NCI-H748 (cell line): ENCODE data around the gene CIT.
A peak's percentile ranks its signal among the peaks of the same experiment; 100 is the strongest.
"Not testable (repeated sequence)": the region's sequence is repeated elsewhere in the genome, so short reads cannot be mapped to it uniquely, and the experiment has no call there.

ENCODE experiments used
- DNase-seq: peaks from one replicate; lab custom pipeline; 2025; ENCODE audit not compliant: unreplicated experiment; lab: John Stamatoyannopoulos, UW

The CIT gene, protein sequence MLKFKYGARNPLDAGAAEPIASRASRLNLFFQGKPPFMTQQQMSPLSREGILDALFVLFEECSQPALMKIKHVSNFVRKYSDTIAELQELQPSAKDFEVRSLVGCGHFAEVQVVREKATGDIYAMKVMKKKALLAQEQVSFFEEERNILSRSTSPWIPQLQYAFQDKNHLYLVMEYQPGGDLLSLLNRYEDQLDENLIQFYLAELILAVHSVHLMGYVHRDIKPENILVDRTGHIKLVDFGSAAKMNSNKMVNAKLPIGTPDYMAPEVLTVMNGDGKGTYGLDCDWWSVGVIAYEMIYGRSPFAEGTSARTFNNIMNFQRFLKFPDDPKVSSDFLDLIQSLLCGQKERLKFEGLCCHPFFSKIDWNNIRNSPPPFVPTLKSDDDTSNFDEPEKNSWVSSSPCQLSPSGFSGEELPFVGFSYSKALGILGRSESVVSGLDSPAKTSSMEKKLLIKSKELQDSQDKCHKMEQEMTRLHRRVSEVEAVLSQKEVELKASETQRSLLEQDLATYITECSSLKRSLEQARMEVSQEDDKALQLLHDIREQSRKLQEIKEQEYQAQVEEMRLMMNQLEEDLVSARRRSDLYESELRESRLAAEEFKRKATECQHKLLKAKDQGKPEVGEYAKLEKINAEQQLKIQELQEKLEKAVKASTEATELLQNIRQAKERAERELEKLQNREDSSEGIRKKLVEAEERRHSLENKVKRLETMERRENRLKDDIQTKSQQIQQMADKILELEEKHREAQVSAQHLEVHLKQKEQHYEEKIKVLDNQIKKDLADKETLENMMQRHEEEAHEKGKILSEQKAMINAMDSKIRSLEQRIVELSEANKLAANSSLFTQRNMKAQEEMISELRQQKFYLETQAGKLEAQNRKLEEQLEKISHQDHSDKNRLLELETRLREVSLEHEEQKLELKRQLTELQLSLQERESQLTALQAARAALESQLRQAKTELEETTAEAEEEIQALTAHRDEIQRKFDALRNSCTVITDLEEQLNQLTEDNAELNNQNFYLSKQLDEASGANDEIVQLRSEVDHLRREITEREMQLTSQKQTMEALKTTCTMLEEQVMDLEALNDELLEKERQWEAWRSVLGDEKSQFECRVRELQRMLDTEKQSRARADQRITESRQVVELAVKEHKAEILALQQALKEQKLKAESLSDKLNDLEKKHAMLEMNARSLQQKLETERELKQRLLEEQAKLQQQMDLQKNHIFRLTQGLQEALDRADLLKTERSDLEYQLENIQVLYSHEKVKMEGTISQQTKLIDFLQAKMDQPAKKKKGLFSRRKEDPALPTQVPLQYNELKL (N-terminal part only)

DNA sequence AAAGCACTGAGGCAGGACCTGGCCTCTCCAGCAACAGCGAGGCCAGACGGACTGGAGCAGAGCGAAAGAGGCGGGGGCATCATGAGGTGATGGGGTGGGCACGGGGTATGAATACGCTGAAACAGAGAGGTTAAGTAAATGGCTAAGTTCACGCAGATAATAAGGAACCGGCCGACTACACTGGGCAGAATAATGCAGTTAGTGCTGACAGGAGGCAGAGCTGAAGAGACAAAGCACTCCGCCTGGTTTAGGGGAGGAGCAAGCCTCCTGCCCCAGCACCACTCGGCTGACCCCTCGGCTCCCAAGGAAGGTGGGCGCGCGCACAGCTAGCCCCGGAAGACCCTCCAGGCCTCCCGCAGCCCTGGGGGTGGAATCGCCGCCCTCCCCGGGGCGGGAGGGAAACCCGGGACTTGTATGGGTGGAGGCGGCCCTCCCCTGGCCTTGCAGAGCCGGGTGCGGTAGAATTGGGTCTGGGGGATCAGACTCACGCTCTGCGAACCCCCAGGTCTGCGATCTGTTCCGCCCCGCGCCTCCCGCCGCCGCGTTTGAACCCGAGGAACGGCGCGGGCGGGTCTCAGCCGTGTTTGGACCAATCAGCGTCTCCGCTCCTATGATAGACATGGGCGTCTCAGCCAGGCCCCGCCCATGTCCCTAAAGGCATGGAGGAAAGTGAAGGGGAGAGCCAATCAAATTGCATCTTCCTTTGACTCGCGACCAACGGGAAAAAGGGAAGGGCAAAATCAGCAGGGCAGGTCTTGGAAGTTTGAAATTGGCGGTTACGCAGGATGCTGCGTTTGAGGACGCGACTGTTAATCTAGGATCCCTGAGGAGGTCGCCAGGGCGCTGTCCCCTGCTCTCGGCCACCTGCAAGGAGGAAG, at the start of gene CIT:
Gene CIT (minus strand): TSS at position 560 of the 878 bp plus-strand sequence. CDS start 1,152 bp downstream, outside the sequence.
- DNase-seq: peak; percentile 98

DNA sequence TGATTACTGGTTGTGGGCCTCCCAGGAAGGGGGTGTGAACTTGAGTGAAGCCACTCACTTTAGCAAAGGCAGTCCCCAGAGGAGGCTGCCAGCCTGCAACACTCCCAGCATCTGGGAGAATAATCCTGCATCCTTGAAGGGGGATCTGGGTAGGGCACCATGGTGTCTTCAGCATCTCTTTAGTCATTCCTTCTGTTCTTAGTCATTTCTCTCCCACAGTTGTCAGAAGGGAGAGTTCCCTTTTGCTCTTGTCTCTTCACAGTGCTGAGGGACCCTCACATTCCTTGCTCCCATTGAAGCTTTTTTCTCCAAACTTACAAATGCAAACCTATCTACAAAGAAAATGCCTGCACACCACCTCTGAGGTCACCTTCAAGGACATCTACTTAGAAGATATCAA, 48.1 kb upstream of the CIT start:
- DNase-seq: no peak

DNA sequence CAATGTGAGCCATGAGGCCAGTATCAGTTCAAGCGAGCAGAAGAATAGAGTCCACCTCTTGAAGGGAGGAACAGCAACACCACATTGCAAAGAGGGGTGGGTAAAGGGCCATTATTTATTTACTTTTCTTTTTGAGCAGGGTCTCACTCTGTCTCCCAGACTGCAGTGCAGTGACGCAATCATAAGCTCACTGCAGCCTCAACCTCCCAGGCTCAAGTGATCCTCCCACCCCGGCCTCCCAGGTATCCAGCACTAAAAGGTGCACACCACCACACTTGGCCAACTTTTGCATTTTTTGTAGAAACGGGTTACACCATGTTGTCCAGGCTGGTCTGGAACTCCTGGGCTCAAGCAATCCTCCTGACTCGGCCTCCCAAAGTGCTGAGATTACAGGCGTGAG, 42.9 kb upstream of the CIT start:
- no peak for DNase-seq

DNA sequence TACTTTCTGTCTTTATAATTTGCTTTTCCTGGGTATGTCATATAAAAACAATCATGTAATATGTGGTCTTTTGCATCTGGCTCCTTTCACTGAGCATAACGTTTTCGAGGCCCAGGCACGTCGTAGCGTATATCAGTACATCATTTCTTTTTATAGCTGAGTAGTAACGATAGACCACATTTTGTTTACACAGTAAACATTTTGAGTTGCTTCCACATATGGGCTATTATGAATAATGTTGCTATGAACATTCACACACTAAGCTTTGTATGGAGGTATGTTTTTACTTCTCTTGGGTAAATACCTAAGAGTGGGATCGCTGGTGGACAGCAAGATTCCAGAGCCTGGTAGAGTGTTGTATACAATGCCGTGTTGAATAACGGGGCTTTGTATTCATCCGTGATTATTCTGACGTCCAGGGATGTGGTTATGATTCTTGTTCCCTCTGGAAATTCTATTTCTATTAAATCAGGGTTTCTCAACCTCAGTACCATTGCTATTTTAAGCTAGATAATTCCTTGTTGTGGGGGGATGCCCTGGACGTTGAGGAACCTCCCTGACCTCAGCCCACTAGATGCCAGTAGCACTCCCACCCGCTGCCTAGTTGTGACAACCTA, 38.9 kb upstream of the CIT start:
- DNase-seq: no peak

DNA sequence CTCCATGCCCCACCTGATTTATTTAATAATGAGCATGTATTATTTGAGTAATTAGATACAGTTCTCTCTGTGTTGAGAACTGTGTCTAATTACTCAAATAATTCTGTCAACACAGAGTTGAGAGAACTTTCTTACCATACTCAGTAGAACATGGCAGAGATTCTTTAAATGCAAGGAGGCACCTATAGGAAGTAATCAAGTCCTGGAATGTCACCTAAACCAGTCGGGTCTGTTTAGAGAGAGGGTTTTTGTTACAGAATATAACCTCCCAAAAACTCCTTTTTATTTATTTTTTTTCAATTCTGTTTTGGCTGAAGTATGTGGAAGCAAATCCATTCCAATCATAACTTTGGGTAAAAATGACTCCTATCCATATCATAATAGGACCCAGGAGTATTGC, 37.5 kb upstream of the CIT start:
- no peak for DNase-seq

DNA sequence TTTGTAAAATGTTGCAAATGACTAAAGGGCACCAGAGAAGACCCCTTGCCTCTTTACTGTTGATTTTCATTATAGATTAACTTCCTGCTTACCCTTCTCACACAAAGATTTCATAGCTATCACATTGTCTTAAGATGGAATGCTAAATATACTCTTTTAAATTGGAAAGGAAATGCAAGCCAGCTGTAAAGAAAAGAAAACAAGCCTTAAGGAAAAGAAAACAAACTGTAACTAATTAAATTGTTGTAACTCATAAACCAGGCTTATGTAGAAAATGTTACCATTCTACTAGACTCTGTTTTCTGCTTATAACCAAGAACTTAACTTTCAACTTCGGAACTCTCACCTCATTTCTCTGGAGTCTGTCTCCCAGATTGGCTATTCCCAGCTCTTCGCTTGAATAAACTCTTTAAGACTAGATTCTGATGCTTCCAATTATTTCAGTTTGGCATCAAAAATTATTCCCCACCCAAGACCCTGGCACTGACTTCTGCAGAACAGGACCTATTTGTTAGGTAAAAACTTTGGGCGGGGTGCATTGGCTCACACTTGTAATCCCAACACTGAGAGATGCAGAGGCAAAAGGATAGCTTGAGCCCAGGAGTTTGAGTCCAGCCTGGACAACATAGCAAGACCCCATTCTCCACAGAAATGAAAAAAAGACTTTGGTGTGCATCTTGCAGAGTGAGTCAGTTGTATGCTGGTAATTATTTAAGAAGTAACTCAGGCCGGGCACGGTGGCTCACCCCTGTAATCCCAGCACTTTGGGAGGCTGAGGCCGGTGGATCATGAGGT, 36.6 kb upstream of the CIT start:
- no peak for DNase-seq

- no peak for DNase-seq
These were observed 34.1 kb upstream of the CIT start for GRCh38 chr12:119911182-119911581.

- no peak for DNase-seq
These were observed 33.5 kb upstream of the CIT start for GRCh38 chr12:119910586-119910985.

DNA sequence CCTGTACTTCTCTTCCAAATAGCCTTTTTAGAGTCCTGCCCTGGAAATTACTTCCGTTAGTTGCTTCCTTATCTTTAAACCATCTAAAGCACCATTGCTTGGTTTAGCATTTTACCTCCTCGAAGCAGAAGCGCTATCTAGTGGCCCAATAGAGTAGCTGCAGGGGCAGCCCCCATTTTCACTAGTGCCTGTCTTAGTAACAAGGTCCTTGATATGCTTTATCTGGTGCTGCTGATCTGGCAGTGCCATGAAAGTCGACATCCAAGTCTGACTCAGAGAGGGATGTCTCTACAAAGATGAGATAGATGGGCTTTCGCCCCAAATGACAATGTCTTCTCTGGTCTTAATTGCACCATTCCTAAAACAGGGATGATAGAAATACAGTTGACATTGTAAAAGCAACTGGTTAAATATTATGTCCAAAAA, 25.0 kb upstream of the CIT start:
- peak; percentile 80 for DNase-seq

DNA sequence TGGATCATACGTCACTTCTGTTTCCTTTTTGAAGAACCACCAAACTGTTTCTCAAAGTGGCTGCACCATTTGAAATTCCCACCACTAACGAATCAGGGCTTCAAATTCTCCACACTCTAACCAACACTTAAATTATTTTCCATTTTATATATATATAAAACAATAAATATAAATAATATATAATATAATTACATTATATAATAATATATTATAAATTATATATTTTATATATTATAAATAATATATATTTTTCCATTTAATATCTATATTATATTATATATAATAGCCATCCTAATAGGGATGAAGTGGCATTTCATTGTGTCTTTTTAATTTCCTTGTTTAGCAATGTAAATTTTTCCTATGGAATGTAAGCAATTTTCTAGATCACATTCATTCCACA, 24.6 kb upstream of the CIT start:
- DNase-seq: no peak

GRCh38 chr12:119894916-119895315, 17.8 kb upstream of the CIT start:
- DNase-seq: no peak

DNA sequence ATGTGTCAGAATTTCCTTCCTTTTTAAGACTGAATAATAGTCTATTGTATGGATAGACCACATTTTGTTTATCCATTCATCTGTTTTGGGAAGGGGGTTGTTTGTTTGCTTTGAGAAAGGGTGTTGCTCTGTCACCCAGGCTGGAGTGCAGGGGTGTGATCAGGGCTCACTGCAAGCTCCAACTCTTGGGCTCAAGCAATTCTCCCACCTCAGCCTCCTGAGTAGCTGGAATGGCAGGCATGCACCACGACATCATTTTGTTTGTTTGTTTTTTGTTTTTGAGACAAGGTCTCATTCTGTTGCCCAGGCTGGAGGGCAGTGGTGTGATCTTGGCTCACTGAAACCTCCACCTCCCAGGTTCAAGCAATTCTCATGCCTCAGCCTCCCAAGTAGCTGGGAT, 15.5 kb upstream of the CIT start:
- not testable (repeated sequence) for DNase-seq

- DNase-seq: peak; percentile 84
These were observed 8.4 kb upstream of the CIT start for GRCh38 chr12:119885549-119885948.

DNA sequence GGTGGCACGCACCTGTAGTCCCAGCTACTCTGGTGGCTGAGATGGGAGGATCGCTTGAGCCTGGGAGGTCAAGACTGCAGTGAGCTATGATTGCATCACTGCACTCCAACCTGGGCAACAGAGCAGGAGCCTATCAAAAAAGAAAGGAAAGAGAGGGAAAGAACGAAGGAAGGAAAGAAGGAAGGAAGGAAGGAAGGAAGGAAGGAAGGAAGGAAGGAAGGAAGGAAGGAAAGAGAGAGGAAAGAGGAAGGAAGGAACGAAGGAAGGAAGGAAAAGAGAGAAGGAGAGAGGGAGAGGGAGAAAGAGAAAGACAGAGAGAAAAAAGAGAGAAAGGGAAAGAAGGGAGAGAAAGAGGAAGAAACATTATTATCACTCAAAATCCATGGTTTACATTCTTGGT, 6.7 kb upstream of the CIT start:
- not testable (repeated sequence) for DNase-seq

DNA sequence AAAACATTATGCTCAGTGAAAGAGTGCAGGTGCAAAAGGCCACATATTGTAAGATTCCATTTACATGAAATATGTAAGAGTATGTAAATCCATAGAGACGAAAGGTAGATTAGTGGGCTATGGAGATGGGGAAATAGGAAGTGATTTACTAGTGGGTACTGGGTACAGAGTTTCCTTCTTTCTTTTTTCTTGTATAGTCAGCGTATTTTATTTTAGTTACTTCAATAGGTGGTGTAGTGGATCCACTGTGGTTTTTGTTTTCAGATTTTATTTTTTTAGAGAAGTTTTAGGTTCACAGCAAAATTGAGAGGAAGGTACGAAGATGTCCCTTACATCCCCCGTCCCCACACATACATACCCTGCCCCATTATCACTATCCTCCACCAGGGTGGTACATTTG, 6.1 kb upstream of the CIT start:
- DNase-seq: no peak

GRCh38 chr12:119877639-119877948, 474 bp upstream of the CIT start:
- no peak for DNase-seq

GRCh38 chr12:119870457-119870856, 6.7 kb downstream of the CIT start:
- no peak for DNase-seq

DNA sequence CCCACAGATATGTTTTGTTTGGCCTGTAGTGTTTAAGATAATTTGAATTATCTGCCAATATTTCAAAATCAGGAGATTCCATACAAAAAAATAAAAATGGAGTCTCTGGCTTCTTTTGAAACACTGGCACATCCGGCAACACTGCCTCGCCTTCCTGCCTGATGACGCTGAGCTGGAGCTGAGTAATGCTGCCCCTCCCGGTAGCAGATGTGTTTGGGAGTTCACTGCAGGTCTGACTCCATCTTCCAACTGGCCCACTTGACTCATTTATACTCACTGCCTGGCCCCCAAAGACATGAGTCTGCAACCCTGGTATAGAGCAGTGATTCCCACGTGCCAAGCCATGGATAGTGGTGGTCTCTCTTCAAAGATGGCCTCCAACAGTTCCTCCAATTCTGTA, 7.4 kb downstream of the CIT start:
- no peak for DNase-seq

DNA sequence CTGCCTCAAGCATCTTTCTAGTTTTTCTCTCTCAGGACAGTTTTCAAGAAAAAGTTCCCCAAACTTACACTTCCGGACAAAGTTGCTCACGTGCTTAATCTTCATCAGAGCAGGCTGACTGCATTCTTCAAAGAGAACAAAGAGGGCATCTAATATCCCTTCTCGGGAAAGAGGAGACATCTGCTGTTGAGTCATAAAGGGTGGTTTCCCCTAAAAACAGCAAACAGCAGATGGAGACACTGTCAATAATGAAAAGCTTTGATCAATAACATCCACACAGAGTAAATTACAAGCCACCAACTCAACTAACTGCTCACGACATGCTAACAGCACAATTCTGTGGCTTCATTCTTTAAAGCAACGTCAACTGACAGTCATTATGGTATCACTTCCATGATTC, 8.1 kb downstream of the CIT start:
- DNase-seq: no peak
